Panc1 (cell line): ENCODE results near the gene TRAK2. TPM values are rescaled to one million over a fixed set of nuclear protein-coding genes. Genes with fewer than 3 reads are reported as not detected.

Experiments used
- ATAC-seq: fragments of 200-7000 bp; cut with Tn5 transposase; 2 replicates; pipeline ENCODE4 v1.9.1; 2020; ENCODE audit warnings: mild to moderate bottlenecking, moderate library complexity
- BruUV-seq: library from RNA; stranded (reverse); fragments of 400-500 nt; replicated peaks from 2 replicates; lab custom pipeline; 2021; lab: Mats Ljungman, UMichigan
- CTCF ChIA-PET: fragments of 300-600 bp; sonication (Branson Sonifier 250); formaldehyde crosslinking; loops from one replicate; lab custom pipeline; 2022; ENCODE audit warnings: antibody characterized with exemption; lab: Charles Lee
- POLR2A ChIA-PET: fragments of 300-600 bp; sonication (Branson Sonifier 250); formaldehyde crosslinking; loops from one replicate; lab custom pipeline; 2022; ENCODE audit warnings: antibody characterized with exemption; lab: Charles Lee
- DNase-seq: peaks from one replicate; pipeline ENCODE4 v3.0.0-alpha.2; 2010; ENCODE audit warnings: low read depth, low spot score
- H3K27ac ChIP-seq: 2 replicates; pipeline ENCODE4 v1.5.1; 2011; ENCODE audit warnings: mild to moderate bottlenecking, low read length, inconsistent platforms
- H3K27me3 ChIP-seq: fragments of 200-500 bp; sonication (Bioruptor generic); 2 replicates; pipeline ENCODE4 v1.6.0; 2014; ENCODE audit warnings: low read length, inconsistent platforms; ENCODE audit not compliant: control insufficient read depth, insufficient read depth
- H3K36me3 ChIP-seq: fragments of 200-500 bp; sonication (Bioruptor generic); 2 replicates; pipeline ENCODE4 v1.5.1; 2014; ENCODE audit warnings: inconsistent platforms, mild to moderate bottlenecking, low read length, moderate library complexity; ENCODE audit not compliant: control insufficient read depth, insufficient read depth
- H3K4me1 ChIP-seq: 2 replicates; pipeline ENCODE4 v1.5.1; 2011; ENCODE audit warnings: inconsistent platforms, mild to moderate bottlenecking, low read length, moderate library complexity; ENCODE audit not compliant: control insufficient read depth, insufficient read depth
- H3K4me3 ChIP-seq, 2 experiments: 2 replicates each; pipeline ENCODE4 v1.5.1; 2011 to 2012; ENCODE audit warnings: low read depth in 2 of 2, low read length in 2 of 2, mild to moderate bottlenecking in 2 of 2, inconsistent platforms in 1 of 2, moderate library complexity in 1 of 2
- H3K9me3 ChIP-seq: fragments of 200-500 bp; sonication (Bioruptor generic); 2 replicates; pipeline ENCODE4 v1.5.1; 2014; ENCODE audit warnings: low read depth, mild to moderate bottlenecking, inconsistent platforms, low read length, moderate library complexity; ENCODE audit not compliant: control insufficient read depth, insufficient read depth
- POLR2AphosphoS5 ChIP-seq: IDR thresholded peaks from 2 replicates; pipeline ENCODE4 v1.6.1; 2012; ENCODE audit warnings: mild to moderate bottlenecking, low read depth, low read length, moderate library complexity
- SIN3A ChIP-seq: IDR thresholded peaks from 2 replicates; pipeline ENCODE4 v1.6.1; 2012; ENCODE audit warnings: low read depth, mild to moderate bottlenecking, low read length, moderate library complexity, borderline replicate concordance; ENCODE audit not compliant: insufficient read depth
- TCF7L2 ChIP-seq: IDR thresholded peaks from 2 replicates; pipeline ENCODE4 v1.6.1; 2011; ENCODE audit warnings: mild to moderate bottlenecking, low read depth, low read length, inconsistent platforms
- in situ Hi-C: cut with HindIII; loops from 2 replicates; pipeline ENCODE4 v1.10.0; 2016; ENCODE audit warnings: low sequenced_read_pairs, low pct_unique_long_range_greater_than_20kb
- intact Hi-C: fragments of 100-400 bp; cut with micrococcal nuclease; formaldehyde crosslinking; loops from one replicate; pipeline ENCODE4 v1.10.0; 2022; ENCODE audit not compliant: unreplicated experiment
- total RNA-seq: library from RNA; stranded (reverse); gene quantifications from one replicate; pipeline ENCODE4 v1.2.1, GENCODE V29; 2021; ENCODE audit not compliant: unreplicated experiment
- TF ChIP-seq, protein P1 (sequence below), 2 experiments: IDR thresholded peaks; 2 replicates each; pipeline ENCODE4 v1.6.1; 2011 to 2012; ENCODE audit warnings: low read depth in 2 of 2, control low read depth in 1 of 2, low read length in 1 of 2, mild to moderate bottlenecking in 1 of 2, moderate library complexity in 1 of 2; ENCODE audit not compliant: insufficient read depth in 1 of 2
- TF ChIP-seq, protein P2 (sequence below): fragments of 450-650 bp; IDR thresholded peaks from 2 replicates; pipeline ENCODE4 v1.5.1; 2017; ENCODE audit warnings: mild to moderate bottlenecking

TRAK2 gene
- total RNA-seq, 1 experiment from 2014 or later: 35.7 TPM

DNA sequence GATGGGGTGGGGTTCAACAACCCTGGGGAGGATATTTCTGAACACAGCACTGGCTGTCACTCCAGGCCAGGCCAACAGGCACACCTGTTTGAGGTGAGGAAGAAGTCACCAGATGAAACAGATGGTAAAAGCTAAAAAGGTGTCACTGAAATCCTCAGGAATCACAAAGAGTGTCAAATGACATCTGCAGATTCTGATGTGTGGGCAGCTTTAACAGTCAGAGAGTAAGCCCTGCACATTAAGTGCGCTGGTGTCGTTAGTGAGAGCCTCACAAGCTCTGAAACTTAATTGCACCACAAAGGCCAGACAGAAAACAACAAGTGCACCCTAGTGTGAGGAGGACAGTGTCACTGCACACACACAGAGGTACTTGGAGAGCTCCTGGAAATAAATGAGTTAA, 107.7 kb downstream of the TRAK2 start:
- BruUV-seq: no TSS peak
- ChIA-PET POLR2A (interaction anchor here (0.6 kb wide), 1 partner anchor 9 kb away, joined by 3 read pairs; no protein-coding TSS in a partner anchor), CTCF (interaction anchor here (0.8 kb wide), 1 partner anchor 110 kb away, joined by 4 read pairs; no protein-coding TSS in a partner anchor)
- Histone ChIP-seq H3K4me3 (no peak overlapping the region), H3K36me3 (no peaks in the 10 kb centered on the region), H3K27me3 (no peaks in the 10 kb centered on the region), H3K4me1 (no peaks in the 10 kb centered on the region), H3K27ac (no peak overlapping the region), H3K9me3 (no peaks in the 10 kb centered on the region; the same call in 1 of the 2 replicates)
- ATAC-seq (no peak), DNase-seq (no peak)
- in situ Hi-C loops: no loop called here
- no peak for TF ChIP-seq SIN3A
- TF ChIP-seq, protein P1, sequence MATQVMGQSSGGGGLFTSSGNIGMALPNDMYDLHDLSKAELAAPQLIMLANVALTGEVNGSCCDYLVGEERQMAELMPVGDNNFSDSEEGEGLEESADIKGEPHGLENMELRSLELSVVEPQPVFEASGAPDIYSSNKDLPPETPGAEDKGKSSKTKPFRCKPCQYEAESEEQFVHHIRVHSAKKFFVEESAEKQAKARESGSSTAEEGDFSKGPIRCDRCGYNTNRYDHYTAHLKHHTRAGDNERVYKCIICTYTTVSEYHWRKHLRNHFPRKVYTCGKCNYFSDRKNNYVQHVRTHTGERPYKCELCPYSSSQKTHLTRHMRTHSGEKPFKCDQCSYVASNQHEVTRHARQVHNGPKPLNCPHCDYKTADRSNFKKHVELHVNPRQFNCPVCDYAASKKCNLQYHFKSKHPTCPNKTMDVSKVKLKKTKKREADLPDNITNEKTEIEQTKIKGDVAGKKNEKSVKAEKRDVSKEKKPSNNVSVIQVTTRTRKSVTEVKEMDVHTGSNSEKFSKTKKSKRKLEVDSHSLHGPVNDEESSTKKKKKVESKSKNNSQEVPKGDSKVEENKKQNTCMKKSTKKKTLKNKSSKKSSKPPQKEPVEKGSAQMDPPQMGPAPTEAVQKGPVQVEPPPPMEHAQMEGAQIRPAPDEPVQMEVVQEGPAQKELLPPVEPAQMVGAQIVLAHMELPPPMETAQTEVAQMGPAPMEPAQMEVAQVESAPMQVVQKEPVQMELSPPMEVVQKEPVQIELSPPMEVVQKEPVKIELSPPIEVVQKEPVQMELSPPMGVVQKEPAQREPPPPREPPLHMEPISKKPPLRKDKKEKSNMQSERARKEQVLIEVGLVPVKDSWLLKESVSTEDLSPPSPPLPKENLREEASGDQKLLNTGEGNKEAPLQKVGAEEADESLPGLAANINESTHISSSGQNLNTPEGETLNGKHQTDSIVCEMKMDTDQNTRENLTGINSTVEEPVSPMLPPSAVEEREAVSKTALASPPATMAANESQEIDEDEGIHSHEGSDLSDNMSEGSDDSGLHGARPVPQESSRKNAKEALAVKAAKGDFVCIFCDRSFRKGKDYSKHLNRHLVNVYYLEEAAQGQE (IDR thresholded peaks at IDR 0.05; ENCODE audit: insufficient read depth in 1 of 2, low read depth in 2 of 2, low read length in 1 of 2): no peak
- no peak for TF ChIP-seq TCF7L2
- TF ChIP-seq, protein P2, sequence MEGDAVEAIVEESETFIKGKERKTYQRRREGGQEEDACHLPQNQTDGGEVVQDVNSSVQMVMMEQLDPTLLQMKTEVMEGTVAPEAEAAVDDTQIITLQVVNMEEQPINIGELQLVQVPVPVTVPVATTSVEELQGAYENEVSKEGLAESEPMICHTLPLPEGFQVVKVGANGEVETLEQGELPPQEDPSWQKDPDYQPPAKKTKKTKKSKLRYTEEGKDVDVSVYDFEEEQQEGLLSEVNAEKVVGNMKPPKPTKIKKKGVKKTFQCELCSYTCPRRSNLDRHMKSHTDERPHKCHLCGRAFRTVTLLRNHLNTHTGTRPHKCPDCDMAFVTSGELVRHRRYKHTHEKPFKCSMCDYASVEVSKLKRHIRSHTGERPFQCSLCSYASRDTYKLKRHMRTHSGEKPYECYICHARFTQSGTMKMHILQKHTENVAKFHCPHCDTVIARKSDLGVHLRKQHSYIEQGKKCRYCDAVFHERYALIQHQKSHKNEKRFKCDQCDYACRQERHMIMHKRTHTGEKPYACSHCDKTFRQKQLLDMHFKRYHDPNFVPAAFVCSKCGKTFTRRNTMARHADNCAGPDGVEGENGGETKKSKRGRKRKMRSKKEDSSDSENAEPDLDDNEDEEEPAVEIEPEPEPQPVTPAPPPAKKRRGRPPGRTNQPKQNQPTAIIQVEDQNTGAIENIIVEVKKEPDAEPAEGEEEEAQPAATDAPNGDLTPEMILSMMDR: no peak
- no peak for TF ChIP-seq POLR2AphosphoS5
- intact Hi-C loops: no loop called here

DNA sequence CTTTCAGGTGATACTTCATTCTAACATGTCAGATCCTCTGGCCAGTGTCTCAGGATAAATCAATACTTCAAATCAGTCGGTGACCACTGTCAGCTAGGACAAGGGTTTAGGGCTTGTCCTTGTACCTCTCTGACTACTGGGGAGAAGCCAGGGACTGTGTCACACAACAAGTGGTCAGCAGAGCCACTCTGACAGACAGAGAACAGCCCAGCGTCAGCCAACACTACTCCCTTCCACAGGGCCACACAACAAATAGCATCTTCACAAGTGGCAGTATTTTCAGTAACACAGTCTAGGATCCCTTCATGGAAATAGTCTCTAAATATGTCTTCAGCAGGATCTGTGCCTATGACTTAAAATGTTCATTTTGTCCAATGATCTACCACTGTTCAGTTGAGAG, 108.3 kb downstream of the TRAK2 start:
- H3K4me3 ChIP-seq: no peak overlapping the region
- no TSS peak for BruUV-seq
- no peaks in the 10 kb centered on the region for H3K27me3 ChIP-seq
- ChIA-PET POLR2A (no interaction called here), CTCF (no interaction called here)
- in situ Hi-C loops (no loop called here), intact Hi-C loops (no loop called here)
- no peak for DNase-seq
- no peak overlapping the region for H3K27ac ChIP-seq
- TF ChIP-seq, protein P1 (IDR thresholded peaks at IDR 0.05; ENCODE audit: insufficient read depth in 1 of 2, low read depth in 2 of 2, low read length in 1 of 2): no peak
- no peak for TF ChIP-seq POLR2AphosphoS5
- no peak for TF ChIP-seq SIN3A
- TF ChIP-seq, protein P2: no peak
- TF ChIP-seq TCF7L2: no peak
- no peak for ATAC-seq
- no peaks in the 10 kb centered on the region; the same call in 1 of the 2 replicates for H3K9me3 ChIP-seq
- no peaks in the 10 kb centered on the region for H3K4me1 ChIP-seq
- H3K36me3 ChIP-seq: no peaks in the 10 kb centered on the region
